Muscle layer of colon (tissue), 2 donors: ENCODE results near the gene TAS1R1.

Source experiments
- H3K27ac ChIP-seq: one replicate; pipeline ENCODE4 v1.7.0; 2013; ENCODE audit warnings: low read depth, mild to moderate bottlenecking, low read length, moderate library complexity
- H3K27me3 ChIP-seq, 2 donors: one replicate each; pipeline ENCODE4 v1.7.0; 2013; ENCODE audit warnings: low read length in 2 of 2, mild to moderate bottlenecking in 2 of 2; ENCODE audit not compliant: insufficient read depth in 2 of 2, control insufficient read depth in 1 of 2
- H3K36me3 ChIP-seq: one replicate; pipeline ENCODE4 v1.7.0; 2013; ENCODE audit warnings: mild to moderate bottlenecking, low read length; ENCODE audit not compliant: insufficient read depth
- H3K4me1 ChIP-seq: one replicate; pipeline ENCODE4 v1.7.0; 2013; ENCODE audit warnings: mild to moderate bottlenecking, low read length; ENCODE audit not compliant: insufficient read depth
- H3K4me3 ChIP-seq, 2 donors: one replicate each; pipeline ENCODE4 v1.7.0; 2013; ENCODE audit warnings: low read length in 2 of 2, low read depth in 1 of 2, mild to moderate bottlenecking in 1 of 2, moderate library complexity in 1 of 2
- H3K9ac ChIP-seq: one replicate; pipeline ENCODE4 v1.7.0; 2013; ENCODE audit warnings: low read length
- H3K9me3 ChIP-seq: one replicate; pipeline ENCODE4 v1.7.0; 2013; ENCODE audit warnings: mild to moderate bottlenecking, low read length
- donor health status: abdominal sarcoma.
- donor health status: Adenocarcinoma of cecum.

TAS1R1 gene

DNA sequence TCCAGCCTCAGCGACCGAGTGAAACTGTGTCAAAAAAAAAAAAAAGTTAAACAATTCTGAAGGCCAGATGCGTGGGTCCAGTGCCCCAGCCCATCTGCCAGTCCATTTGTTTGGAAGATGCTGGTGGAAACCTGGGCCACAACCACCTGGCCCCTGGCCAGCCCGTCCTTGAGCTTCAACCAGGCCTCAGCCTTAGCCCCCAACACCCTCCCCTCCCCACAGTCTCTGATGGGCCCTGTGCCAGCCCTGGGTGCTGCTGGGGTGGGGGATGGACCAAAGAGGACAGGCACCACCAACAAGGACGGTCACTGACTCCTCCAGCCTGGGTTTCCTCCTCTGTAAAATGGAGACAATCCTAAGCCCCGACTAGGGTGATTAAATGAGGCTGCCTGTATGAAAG lies 44.1 kb upstream of the TAS1R1 start:
- H3K9me3 ChIP-seq: no peaks in the 10 kb centered on the region
- peaks cover 0 to 5% of the 10 kb centered on the region in 2 donors for H3K27me3 ChIP-seq
- no peaks in the 10 kb centered on the region for H3K4me1 ChIP-seq
- H3K36me3 ChIP-seq: no peaks in the 10 kb centered on the region
- H3K27ac ChIP-seq: no peak overlapping the region
- no peak overlapping the region for H3K9ac ChIP-seq
- H3K4me3 ChIP-seq: no peak overlapping the region

DNA sequence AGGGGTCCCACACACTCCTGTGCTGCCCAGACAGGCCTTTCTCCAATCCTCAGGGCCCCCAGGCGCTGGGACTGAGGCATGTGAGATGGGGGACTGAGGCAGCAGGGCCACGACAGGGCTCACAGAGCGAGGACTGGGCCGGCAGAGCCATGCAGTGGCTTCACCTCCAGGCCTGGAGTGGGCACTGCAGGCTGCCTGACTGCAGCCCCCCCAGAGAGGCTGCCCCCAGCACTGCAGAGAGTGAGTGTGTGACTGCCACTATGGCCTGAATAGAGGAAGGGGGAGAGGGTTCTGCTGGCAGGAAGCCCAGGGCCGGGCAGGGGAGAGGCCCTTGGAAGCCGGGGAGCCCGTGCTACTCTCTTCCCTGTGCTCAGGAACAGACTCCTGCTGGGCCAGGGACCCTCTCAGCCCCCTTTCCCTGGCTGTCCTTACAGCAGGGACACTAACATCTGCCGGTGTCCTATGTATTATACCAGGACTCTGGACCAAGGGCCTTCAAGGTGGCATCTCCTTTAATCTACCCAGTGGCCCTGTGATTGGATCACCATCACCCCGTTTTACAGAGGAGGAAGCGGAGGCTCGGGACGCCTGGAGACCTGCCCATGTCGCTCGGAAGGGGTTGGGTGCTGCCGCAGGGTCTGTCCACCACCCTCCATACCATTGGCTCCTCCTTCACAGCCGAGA lies 43.4 kb upstream of the TAS1R1 start:
- Histone ChIP-seq H3K27me3 (peaks cover 0 to 5% of the 10 kb centered on the region in 2 donors), H3K27ac (no peak overlapping the region), H3K9me3 (no peaks in the 10 kb centered on the region), H3K36me3 (no peaks in the 10 kb centered on the region), H3K4me3 (no peak overlapping the region), H3K4me1 (no peaks in the 10 kb centered on the region), H3K9ac (no peak overlapping the region)

DNA sequence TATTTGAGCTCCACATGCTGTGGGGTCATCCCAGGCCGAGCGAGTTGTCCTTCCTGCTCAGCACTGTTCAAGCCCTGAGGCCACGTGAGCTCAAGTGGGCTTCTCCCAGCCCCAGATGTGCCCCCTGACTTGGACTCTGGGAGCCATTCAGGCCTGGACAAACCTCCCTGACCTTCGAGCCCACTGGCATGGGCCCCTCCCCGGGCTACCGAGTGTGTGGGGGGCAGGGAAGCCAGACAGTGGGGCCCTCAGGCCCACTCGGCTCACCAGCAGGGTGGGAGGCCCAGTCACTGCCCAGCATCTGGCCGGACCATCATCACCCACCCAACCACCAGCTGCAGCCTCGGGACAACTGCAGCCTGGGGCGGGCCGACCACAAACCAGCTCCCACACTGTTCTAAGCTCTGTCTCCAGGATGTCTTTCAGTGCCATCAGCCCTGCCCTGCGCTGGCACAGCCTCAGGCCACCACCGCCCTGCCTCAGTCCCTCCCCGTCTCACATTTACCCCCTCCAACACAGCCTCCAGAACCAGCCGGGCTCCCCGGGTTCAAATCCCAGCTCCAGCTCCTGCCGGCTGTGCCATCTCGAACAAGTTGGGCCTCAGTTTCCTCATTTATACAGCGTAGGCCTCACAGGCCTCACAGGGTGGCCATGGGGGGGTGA lies 42.7 kb upstream of the TAS1R1 start:
- no peak overlapping the region for H3K27ac ChIP-seq
- H3K4me1 ChIP-seq: no peaks in the 10 kb centered on the region
- no peaks in the 10 kb centered on the region for H3K36me3 ChIP-seq

DNA sequence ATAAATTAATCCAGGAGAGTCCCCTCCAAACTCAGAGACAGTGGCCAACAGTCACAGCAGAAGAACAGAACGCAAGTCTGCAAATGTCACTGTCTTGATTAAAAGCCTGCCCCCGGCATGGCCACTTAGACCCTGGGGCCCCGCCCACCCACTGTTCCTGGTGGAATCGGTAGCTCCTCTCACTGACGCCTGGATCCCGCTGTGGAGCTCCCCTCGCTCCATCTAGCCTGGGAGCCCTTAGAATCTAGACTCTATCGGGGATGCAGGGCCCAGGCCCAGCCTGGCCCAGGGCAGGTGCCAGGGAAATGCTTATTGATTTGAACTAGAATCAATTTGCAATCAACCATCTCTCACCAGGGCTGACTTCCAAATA lies 42.2 kb upstream of the TAS1R1 start:
- no peak overlapping the region for H3K9ac ChIP-seq
- no peak overlapping the region for H3K4me3 ChIP-seq
- no peaks in the 10 kb centered on the region for H3K9me3 ChIP-seq
- H3K27me3 ChIP-seq: peaks cover 0 to 5% of the 10 kb centered on the region in 2 donors
- no peaks in the 10 kb centered on the region for H3K36me3 ChIP-seq
- no peaks in the 10 kb centered on the region for H3K4me1 ChIP-seq
- H3K27ac ChIP-seq: no peak overlapping the region

More for the DNA sequence above, 42.7 kb upstream of the TAS1R1 start:
- peaks cover 0 to 5% of the 10 kb centered on the region in 2 donors for H3K27me3 ChIP-seq
- H3K9me3 ChIP-seq: no peaks in the 10 kb centered on the region
- no peak overlapping the region for H3K4me3 ChIP-seq
- no peak overlapping the region for H3K9ac ChIP-seq

DNA sequence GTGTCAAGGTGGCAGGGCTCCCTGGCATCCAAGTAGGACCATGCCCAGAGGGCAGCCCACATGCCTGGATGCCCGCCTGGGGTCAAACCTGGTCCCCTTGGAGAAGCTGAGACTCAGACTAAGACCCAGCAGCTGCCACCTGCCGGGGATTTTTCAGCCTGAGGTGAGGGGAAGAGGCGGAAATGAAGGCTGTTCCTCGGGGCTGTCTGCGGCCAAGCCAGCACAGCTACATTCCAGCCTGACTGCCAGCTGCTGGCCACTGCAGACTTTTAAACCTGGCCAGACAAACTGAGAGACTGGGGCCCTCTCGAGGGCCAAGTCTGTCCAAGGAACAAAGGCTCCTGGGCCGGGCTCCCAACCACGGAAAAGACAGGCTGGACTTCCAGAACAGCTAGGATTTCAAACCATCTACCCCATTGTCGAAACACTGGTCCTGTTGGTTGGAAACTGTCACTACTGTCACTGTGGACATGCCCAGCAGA lies 41.7 kb upstream of the TAS1R1 start:
- Histone ChIP-seq H3K9ac (no peak overlapping the region), H3K36me3 (no peaks in the 10 kb centered on the region), H3K4me3 (no peak overlapping the region), H3K9me3 (no peaks in the 10 kb centered on the region), H3K4me1 (no peaks in the 10 kb centered on the region), H3K27ac (no peak overlapping the region), H3K27me3 (peaks cover 0 to 2% of the 10 kb centered on the region in 2 donors)

DNA sequence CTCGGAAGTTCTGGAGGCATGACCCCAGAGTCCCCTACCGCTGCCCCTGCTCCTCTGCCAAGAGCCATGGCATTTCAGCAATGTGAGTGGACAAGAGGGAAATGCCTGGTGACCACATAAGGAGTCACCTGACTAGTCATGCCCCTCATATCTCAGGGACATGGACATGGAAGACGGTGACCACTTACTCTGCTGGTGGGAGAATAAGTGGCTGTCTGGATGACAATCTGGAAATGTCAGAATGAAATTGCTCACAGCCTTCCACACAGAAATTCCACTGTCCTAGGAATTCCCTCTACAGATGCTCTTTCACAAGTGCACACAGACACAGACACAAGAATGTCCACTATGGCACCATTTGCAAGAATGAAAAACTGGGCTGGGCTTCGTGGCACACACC lies 39.3 kb upstream of the TAS1R1 start:
- Histone ChIP-seq H3K9me3 (no peaks in the 10 kb centered on the region), H3K9ac (no peak overlapping the region), H3K27me3 (no peaks in the 10 kb centered on the region), H3K36me3 (no peaks in the 10 kb centered on the region), H3K27ac (no peak overlapping the region), H3K4me3 (no peak overlapping the region), H3K4me1 (peaks cover 5% of the 10 kb centered on the region)

DNA sequence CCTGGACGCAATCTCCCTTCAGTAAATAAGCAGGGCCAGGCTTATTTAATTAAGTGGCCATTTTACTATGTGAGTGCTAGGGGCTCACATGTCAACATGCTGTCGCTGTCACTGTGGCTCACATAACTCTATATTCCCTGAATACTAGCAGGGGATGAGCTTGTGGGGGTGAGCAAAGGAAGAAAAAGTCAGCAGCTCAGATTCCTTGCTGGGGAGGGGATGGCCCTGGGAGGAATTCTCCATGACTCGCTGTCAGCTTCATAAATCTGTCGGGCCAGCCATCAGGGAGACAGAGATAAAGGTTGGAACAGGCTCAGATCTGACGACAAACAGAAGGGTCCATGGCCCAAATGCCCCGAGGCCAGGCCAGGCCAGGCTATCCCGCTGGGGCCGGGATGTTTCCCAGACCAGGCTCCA lies 37.7 kb upstream of the TAS1R1 start:
- Histone ChIP-seq H3K27me3 (no peaks in the 10 kb centered on the region), H3K9me3 (no peaks in the 10 kb centered on the region), H3K4me3 (no peak overlapping the region), H3K4me1 (peaks cover 5% of the 10 kb centered on the region), H3K27ac (no peak overlapping the region), H3K9ac (no peak overlapping the region), H3K36me3 (no peaks in the 10 kb centered on the region)

DNA sequence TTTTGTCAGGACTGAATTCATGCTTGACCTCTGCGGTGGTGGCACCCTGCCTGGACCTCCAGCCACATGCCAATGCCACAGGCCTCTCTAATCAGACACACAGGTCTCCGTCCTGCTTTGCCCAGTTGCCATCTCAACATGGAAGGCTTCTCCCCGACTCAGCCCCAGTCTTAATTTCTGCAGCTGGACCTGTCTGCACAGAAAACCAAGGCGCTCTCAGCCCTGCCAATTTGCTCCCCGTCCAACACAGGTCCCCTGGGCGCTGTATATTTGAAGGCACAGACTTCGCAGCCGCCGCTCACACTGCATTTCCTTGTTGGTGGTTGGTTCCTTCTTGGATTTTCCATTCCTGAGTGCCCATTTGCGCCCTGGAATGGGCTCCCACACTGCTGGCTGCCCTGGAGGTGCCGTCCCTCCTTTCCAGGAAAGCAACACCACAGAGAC lies 35.6 kb upstream of the TAS1R1 start:
- Histone ChIP-seq H3K9ac (no peak overlapping the region), H3K4me3 (no peak overlapping the region)

DNA sequence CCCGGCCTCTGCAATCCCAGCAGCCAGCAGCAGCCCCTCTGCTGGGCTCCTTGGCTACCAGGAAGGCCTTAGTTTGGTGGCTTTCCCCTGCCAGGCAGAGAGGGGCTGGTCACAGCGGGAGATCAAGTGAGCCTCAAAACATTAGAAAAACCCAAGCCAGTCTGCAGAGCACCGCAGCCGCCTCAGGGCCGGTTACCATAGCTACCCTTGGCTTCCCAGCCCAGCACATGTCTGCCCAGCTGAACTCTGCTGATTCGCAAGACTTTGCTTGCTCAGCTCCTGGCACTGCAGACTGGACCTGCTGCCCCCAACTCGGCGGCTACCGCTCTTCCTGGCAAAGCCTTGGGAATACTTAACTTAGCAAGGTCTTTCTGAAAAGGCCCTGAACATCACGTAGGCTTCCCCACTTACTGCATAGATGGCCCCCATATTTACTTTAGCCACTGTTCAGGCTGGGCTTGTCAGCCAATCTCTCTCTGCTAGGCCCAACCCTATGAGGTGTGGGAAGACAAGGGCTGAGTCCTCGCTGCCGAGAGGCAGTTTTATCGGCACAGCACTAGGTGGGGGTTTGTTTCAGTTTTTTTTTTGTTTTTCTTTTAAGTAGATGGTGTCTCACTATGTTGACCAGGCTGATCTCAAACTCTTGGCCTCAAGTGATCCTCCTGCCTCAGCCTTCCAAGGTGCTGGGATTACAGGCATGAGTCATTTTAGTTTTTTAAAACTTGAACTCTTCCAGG lies 35.0 kb upstream of the TAS1R1 start:
- H3K9ac ChIP-seq: no peak overlapping the region
- no peak overlapping the region for H3K4me3 ChIP-seq
- peaks cover 1% of the 10 kb centered on the region for H3K36me3 ChIP-seq
- H3K27me3 ChIP-seq: no peaks in the 10 kb centered on the region
- H3K9me3 ChIP-seq: no peaks in the 10 kb centered on the region
- no peak overlapping the region for H3K27ac ChIP-seq
- peaks cover 5% of the 10 kb centered on the region for H3K4me1 ChIP-seq

More for the DNA sequence above, 35.6 kb upstream of the TAS1R1 start:
- Histone ChIP-seq H3K36me3 (no peaks in the 10 kb centered on the region), H3K27ac (no peak overlapping the region), H3K27me3 (no peaks in the 10 kb centered on the region), H3K4me1 (peaks cover 5% of the 10 kb centered on the region), H3K9me3 (no peaks in the 10 kb centered on the region)

DNA sequence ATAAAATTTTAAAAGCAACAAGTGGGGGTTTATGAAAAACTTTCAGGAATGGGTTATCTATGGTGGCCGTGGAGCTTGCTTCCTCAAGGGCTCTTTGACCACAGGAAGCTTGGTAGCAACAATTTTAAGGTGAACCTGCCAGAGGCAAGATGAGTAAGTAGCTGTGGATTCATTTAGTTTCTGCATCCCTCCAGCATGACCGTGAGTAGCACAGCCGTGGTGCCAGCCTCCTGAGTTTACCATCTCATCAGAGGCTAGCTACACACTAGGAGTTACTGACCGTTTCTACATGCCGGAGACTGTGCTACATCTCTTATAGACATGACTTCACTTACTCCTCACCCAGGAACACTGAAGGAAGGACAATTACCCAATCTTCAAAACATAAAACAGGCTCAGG lies 33.6 kb upstream of the TAS1R1 start:
- H3K27ac ChIP-seq: no peak overlapping the region
- H3K9ac ChIP-seq: no peak overlapping the region
- H3K9me3 ChIP-seq: no peaks in the 10 kb centered on the region
- peaks cover 16% of the 10 kb centered on the region for H3K36me3 ChIP-seq
- H3K4me1 ChIP-seq: peaks cover 5% of the 10 kb centered on the region
- H3K27me3 ChIP-seq: no peaks in the 10 kb centered on the region
- H3K4me3 ChIP-seq: no peak overlapping the region

DNA sequence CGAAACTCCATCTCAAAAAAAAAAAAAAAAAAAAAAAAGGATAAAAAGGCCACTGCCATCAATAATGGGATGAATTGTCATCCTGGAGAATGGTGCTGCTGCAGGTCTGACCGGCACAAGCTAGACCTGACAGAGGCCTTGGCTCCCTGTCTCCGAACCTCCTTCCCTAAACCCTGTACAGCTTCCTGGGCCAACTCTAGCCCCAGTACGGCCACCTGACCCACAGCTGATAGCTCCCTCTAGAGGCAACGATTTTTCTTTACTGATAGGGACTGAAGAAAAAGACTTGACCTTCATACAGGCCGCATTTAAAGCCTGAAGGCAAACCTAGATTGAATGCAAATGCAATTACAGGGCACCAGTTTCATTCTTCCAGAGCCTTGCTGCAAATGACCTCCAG lies 31.5 kb upstream of the TAS1R1 start:
- no peak overlapping the region for H3K4me3 ChIP-seq
- H3K27me3 ChIP-seq: no peaks in the 10 kb centered on the region
- no peak overlapping the region for H3K27ac ChIP-seq
- no peaks in the 10 kb centered on the region for H3K9me3 ChIP-seq
- H3K36me3 ChIP-seq: peaks cover 35% of the 10 kb centered on the region
- no peak overlapping the region for H3K9ac ChIP-seq
- H3K4me1 ChIP-seq: peaks cover 5% of the 10 kb centered on the region
